MM.1S (cell line): Measurements from ENCODE around the gene ITPA.

Source experiments
- EZH2 ChIP-seq: fragments of 300-600 bp; sonication (generic); optimal IDR thresholded peaks from 2 replicates; pipeline ENCODE3; 2017; ENCODE audit warnings: low read depth, mild to moderate bottlenecking, antibody characterized with exemption, low read length, mixed read lengths
- TF ChIP-seq, protein P1 (sequence below): fragments of 300-600 bp; sonication (generic); IDR thresholded peaks from 2 replicates; pipeline ENCODE4 v1.5.1; 2016; ENCODE audit warnings: antibody characterized with exemption, low read length, mixed read lengths

DNA sequence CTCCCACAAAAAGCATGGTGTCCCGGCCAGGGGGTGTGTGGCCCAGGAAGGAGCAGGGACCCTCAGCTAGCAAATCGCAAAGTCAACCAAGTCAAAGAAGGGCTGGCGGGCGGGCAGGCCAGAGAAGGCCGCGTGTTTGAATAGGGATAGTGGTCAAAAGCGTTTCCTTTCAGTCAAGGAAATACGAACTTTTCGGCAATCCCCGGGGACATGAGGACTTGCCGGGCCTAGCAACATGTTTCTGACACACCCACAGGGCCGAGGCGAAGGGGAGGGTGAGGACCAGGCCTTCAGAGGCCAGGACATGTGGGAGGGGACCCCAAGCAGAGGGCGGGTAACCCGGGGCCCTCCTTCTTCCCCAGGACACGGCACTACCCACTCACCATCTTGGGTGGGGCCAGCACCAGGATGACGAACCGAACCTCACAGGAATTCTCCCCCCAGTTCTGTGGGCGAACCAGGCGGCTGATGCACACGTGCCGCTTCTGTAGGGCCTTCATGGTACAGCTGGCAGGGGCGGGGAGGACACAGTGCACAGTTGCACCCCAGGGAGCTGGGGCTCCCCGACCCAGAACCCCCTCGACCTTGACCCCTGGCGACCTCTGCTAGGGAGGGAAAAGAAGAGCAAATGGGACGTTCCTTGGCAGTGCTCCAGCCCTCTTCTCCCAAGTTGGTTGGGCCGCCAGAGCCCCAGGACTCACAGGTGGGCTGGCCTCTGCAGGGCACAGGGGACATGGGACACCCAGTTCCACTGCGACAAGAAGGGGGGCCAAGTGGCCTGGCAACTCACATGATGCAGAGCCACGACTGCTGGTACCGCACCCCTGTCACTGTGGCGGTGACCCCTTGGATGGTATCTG lies 24.1 kb downstream of the ITPA start:
- TF ChIP-seq, protein P1, sequence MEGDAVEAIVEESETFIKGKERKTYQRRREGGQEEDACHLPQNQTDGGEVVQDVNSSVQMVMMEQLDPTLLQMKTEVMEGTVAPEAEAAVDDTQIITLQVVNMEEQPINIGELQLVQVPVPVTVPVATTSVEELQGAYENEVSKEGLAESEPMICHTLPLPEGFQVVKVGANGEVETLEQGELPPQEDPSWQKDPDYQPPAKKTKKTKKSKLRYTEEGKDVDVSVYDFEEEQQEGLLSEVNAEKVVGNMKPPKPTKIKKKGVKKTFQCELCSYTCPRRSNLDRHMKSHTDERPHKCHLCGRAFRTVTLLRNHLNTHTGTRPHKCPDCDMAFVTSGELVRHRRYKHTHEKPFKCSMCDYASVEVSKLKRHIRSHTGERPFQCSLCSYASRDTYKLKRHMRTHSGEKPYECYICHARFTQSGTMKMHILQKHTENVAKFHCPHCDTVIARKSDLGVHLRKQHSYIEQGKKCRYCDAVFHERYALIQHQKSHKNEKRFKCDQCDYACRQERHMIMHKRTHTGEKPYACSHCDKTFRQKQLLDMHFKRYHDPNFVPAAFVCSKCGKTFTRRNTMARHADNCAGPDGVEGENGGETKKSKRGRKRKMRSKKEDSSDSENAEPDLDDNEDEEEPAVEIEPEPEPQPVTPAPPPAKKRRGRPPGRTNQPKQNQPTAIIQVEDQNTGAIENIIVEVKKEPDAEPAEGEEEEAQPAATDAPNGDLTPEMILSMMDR: no peak
- no peak for TF ChIP-seq EZH2
